Epithelial cell of proximal tubule (primary cell): ENCODE data around the gene PTPRG. TPM values are rescaled to one million over a fixed set of nuclear protein-coding genes. Genes with fewer than 3 reads are reported as not detected.

Experiments
- DNase-seq: peaks from one replicate; pipeline ENCODE4 v3.0.0-alpha.2; 2011; ENCODE audit warnings: low read depth
- H3K4me3 ChIP-seq: 2 replicates; pipeline ENCODE4 v1.5.1; 2011; ENCODE audit warnings: low read depth, mild to moderate bottlenecking, low read length
- CTCF ChIP-seq: conservative IDR thresholded peaks from 2 replicates; pipeline ENCODE4 v1.5.1; 2012; ENCODE audit warnings: low read depth, mild to moderate bottlenecking, low read length
- total RNA-seq: library from RNA; depleted of rRNA; stranded (reverse); fragments of >200 nt; gene quantifications from 2 replicates; pipeline ENCODE4 v1.2.3, GENCODE V29; 2015

PTPRG gene
- total RNA-seq, 1 donor from 2014 or later: 13.5 TPM

- no peak for TF ChIP-seq CTCF
- no peak overlapping the region for H3K4me3 ChIP-seq
- no peak for DNase-seq
Measured at GRCh38 chr3:62149539-62149938, 588.2 kb downstream of the PTPRG start.

GRCh38 chr3:62149962-62150361, 588.6 kb downstream of the PTPRG start:
- TF ChIP-seq CTCF: no peak
- H3K4me3 ChIP-seq: no peak overlapping the region
- DNase-seq: no peak

- TF ChIP-seq CTCF: no peak
- DNase-seq: no peak
- H3K4me3 ChIP-seq: no peak overlapping the region
Measured at GRCh38 chr3:62151591-62151990, 590.2 kb downstream of the PTPRG start.

GRCh38 chr3:62153231-62153630, 591.9 kb downstream of the PTPRG start:
- DNase-seq: no peak
- H3K4me3 ChIP-seq: no peak overlapping the region
- TF ChIP-seq CTCF: no peak

GRCh38 chr3:62154457-62155148, 593.2 kb downstream of the PTPRG start:
- DNase-seq: no peak
- no peak for TF ChIP-seq CTCF
- no peak overlapping the region for H3K4me3 ChIP-seq

GRCh38 chr3:62159056-62159708, 597.8 kb downstream of the PTPRG start:
- no peak for TF ChIP-seq CTCF
- H3K4me3 ChIP-seq: no peak overlapping the region
- no peak for DNase-seq

GRCh38 chr3:62159709-62160092, 598.3 kb downstream of the PTPRG start:
- no peak for DNase-seq
- TF ChIP-seq CTCF: no peak
- H3K4me3 ChIP-seq: no peak overlapping the region
